Gastroesophageal sphincter (tissue), 4 donors: ENCODE results near the gene LHFPL2. TPM values are rescaled to one million over a fixed set of nuclear protein-coding genes. Genes with fewer than 3 reads are reported as not detected.

ENCODE experiments used
- ATAC-seq: fragments of 150-250 bp; one replicate; pipeline ENCODE4 v1.9.1; 2016; ENCODE audit warnings: mild to moderate bottlenecking, moderate library complexity
- H3K27ac ChIP-seq, 4 donors: fragments of 200-600 bp; sonication (generic) in 3 of 4; 1 replicate in 3 of 4; 2 replicates in 1 of 4; pipeline ENCODE4 v1.5.1; 2016 to 2019
- H3K27me3 ChIP-seq: fragments of 200-600 bp; sonication (generic); one replicate; pipeline ENCODE4 v1.5.1; 2019
- H3K36me3 ChIP-seq, 2 donors: fragments of 200-600 bp; sonication (generic); one replicate each; pipeline ENCODE4 v1.5.1; 2019; ENCODE audit warnings: control low read depth in 1 of 2
- H3K4me1 ChIP-seq, 3 donors: fragments of 200-600 bp; sonication (generic); 1 replicate in 2 of 3; 2 replicates in 1 of 3; pipeline ENCODE4 v1.5.1; 2016 to 2019; ENCODE audit warnings: control low read depth in 2 of 3
- H3K4me3 ChIP-seq, 2 donors: fragments of 200-600 bp; sonication (generic); one replicate each; pipeline ENCODE4 v1.5.1; 2019; ENCODE audit warnings: mild to moderate bottlenecking in 1 of 2, moderate library complexity in 1 of 2
- H3K9me3 ChIP-seq, 3 donors: fragments of 200-600 bp; sonication (generic); one replicate each; pipeline ENCODE4 v1.5.1; 2017 to 2019; ENCODE audit warnings: control low read depth in 2 of 3
- EP300 ChIP-seq: sonication (generic); formaldehyde crosslinking; IDR thresholded peaks from one replicate; pipeline ENCODE4 v1.6.1; 2017; ENCODE audit warnings: antibody characterized with exemption, mild to moderate bottlenecking
- POLR2A ChIP-seq, 2 donors: fragments of 450-650 bp; IDR thresholded peaks; one replicate each; pipeline ENCODE4 v1.6.1; 2017; ENCODE audit warnings: antibody characterized with exemption in 2 of 2, mild to moderate bottlenecking in 2 of 2, moderate library complexity in 1 of 2
- POLR2AphosphoS5 ChIP-seq: sonication (generic); formaldehyde crosslinking; IDR thresholded peaks from one replicate; pipeline ENCODE4 v1.6.1; 2017; ENCODE audit warnings: antibody characterized with exemption
- WGBS, 2 donors: methylation state at CpG; one replicate each; pipeline ENCODE4 v1.1.5; 2018; ENCODE audit warnings: low coverage in 1 of 2; 5-methylcytosine and 5-hydroxymethylcytosine counted together
- total RNA-seq, 4 donors: library from RNA; depleted of rRNA; stranded (reverse); fragments of >200 nt; gene quantifications; one replicate each; pipeline ENCODE4 v1.1.0, GENCODE V29; 2016
- TF ChIP-seq, protein P1 (sequence below), 4 experiments: fragments of 200-600 bp in 2 of 4; fragments of 450-650 bp in 2 of 4; sonication (generic) in 1 of 4; IDR thresholded peaks; one replicate each; pipeline ENCODE4 v1.5.1; 2017 to 2019; ENCODE audit warnings: antibody characterized with exemption in 4 of 4, mild to moderate bottlenecking in 2 of 4, moderate library complexity in 2 of 4

Gene LHFPL2
- total RNA-seq, 4 donors from 2014 or later, result 14.9 to 44.2 (median 39.3) TPM

DNA sequence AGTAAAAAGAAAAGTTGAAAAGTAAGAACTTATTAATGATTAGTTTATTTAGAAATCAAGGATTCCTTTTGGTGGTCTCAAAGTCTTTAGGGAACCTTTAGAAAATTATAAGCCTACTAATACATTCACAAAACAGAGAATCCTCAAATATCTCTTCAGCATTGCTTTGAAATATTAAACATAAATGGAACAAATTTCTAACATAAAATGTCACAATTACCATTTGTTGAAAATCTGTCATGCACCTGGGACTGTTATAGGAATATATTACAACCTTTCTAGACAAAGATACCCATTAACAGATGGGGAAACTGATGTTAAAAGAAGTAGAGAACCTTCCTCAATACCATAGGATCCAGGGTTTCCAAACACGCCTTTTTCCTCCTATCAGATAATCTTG is 83.2 kb downstream of the LHFPL2 start:
- Histone ChIP-seq H3K27ac (no peak overlapping the region), H3K36me3 (no peaks in the 10 kb centered on the region), H3K27me3 (no peaks in the 10 kb centered on the region), H3K4me3 (no peak overlapping the region), H3K4me1 (peaks cover 0 to 33% (median 6%) of the 10 kb centered on the region in 3 donors), H3K9me3 (no peaks in the 10 kb centered on the region)
- TF ChIP-seq, protein P1, sequence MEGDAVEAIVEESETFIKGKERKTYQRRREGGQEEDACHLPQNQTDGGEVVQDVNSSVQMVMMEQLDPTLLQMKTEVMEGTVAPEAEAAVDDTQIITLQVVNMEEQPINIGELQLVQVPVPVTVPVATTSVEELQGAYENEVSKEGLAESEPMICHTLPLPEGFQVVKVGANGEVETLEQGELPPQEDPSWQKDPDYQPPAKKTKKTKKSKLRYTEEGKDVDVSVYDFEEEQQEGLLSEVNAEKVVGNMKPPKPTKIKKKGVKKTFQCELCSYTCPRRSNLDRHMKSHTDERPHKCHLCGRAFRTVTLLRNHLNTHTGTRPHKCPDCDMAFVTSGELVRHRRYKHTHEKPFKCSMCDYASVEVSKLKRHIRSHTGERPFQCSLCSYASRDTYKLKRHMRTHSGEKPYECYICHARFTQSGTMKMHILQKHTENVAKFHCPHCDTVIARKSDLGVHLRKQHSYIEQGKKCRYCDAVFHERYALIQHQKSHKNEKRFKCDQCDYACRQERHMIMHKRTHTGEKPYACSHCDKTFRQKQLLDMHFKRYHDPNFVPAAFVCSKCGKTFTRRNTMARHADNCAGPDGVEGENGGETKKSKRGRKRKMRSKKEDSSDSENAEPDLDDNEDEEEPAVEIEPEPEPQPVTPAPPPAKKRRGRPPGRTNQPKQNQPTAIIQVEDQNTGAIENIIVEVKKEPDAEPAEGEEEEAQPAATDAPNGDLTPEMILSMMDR (IDR thresholded peaks at IDR 0.05), result no peak
- TF ChIP-seq POLR2AphosphoS5, result no peak
- no peak for TF ChIP-seq POLR2A (IDR thresholded peaks at IDR 0.05)
- no peak for TF ChIP-seq EP300
- WGBS, 2 donors, result 94 to 100% methylated on average over 1 of the region's 1 CpG
- no peak for ATAC-seq

DNA sequence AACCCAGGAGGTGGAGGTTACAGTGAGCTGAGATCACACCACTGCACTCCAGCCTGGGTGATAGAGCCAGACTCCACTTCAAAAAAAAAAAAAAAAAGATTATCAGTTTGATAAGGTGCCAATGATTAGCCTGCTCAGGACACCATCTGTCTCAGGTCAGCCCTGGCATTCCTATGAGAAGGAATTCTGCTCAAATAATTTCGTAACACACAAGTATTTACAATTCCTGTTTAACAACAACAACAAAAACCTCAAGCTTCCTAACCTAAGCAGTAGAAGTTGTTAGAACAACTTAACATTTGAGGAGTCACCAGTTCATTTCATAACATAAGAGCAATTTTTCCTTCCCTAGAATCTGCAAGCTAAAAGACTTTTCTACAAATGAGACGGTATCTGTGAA is 85.0 kb downstream of the LHFPL2 start:
- Histone ChIP-seq H3K9me3 (no peaks in the 10 kb centered on the region), H3K36me3 (no peaks in the 10 kb centered on the region), H3K4me3 (no peak overlapping the region), H3K27me3 (no peaks in the 10 kb centered on the region), H3K27ac (no peak overlapping the region), H3K4me1 (peaks cover 0 to 22% (median 6%) of the 10 kb centered on the region in 3 donors)
- no peak for ATAC-seq
- no peak for TF ChIP-seq POLR2AphosphoS5
- TF ChIP-seq, protein P1 (IDR thresholded peaks at IDR 0.05), result no peak
- TF ChIP-seq EP300, result no peak
- TF ChIP-seq POLR2A (IDR thresholded peaks at IDR 0.05), result no peak
- 44 to 78% methylated on average over 1 to 2 of the region's 2 CpGs for WGBS, 2 donors

DNA sequence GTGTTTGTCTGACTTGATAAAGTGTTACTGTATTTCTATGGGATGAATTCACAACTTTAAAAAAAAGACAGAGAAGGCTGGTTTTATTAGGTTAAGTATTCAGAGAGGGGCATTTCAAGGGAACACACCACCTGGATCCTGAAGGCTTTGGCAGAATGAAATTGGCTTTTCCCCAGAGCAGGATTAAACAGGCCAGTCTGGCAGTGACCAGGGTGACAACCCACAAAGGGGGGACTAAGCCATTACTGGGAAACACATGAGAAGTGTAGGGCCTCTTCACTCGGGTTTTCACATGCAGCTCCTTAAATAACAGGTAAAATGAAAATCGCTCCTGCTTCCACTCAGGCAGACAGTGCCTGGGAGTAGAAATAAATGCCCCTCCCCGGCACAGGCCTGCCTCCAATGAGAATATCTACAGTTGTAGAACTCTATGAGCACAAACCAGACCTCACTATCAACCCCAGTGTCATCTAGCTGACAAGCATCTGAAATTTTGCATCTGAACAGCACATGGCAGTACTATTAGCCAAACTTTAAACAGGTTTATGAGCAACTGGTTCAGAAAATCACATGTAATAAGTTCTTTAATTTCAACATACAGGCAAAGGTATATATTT is 85.8 kb downstream of the LHFPL2 start:
- H3K27me3 ChIP-seq, result no peaks in the 10 kb centered on the region
- peaks cover 0 to 15% (median 4%) of the 10 kb centered on the region in 3 donors for H3K4me1 ChIP-seq
- H3K27ac ChIP-seq, result no peak overlapping the region
- no peaks in the 10 kb centered on the region for H3K9me3 ChIP-seq
- WGBS, 2 donors, result 92% methylated on average over 2 of the region's 3 CpGs; no CpG with 5 or more reads in 1 of the 2 donors
- no peak overlapping the region for H3K4me3 ChIP-seq
- no peaks in the 10 kb centered on the region for H3K36me3 ChIP-seq
- no peak for TF ChIP-seq POLR2AphosphoS5
- no peak for TF ChIP-seq EP300
- TF ChIP-seq POLR2A (IDR thresholded peaks at IDR 0.05), result no peak
- TF ChIP-seq, protein P1 (IDR thresholded peaks at IDR 0.05), result no peak
- ATAC-seq, result no peak

DNA sequence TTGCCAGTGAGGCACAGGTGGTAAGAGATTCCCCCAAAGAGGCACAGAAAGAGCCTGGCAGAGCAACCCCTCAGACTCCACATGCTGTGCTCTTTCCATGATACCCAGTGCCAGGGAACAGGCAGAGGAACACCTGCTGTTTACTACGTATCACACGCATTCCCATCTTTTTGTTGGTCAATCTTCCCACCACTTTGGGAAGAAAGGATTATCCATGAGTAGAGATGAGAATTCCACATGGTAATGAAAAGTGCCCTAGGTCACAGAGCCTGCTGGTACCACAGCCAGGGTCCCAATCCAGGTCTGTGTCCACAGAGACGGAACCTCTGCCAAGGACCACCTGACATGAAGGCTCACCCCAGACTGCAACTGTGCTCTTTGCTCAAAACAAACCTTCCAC is 86.6 kb downstream of the LHFPL2 start:
- ATAC-seq, result no peak
- H3K36me3 ChIP-seq, result no peaks in the 10 kb centered on the region

More for the DNA sequence above, 86.6 kb downstream of the LHFPL2 start:
- H3K27me3 ChIP-seq, result no peaks in the 10 kb centered on the region
- TF ChIP-seq POLR2AphosphoS5 (no peak), EP300 (no peak), POLR2A (IDR thresholded peaks at IDR 0.05) (no peak)
- TF ChIP-seq, protein P1 (IDR thresholded peaks at IDR 0.05), result no peak
- peaks cover 0 to 10% (median 0%) of the 10 kb centered on the region in 3 donors for H3K4me1 ChIP-seq
- H3K9me3 ChIP-seq, result no peaks in the 10 kb centered on the region
- H3K27ac ChIP-seq, result no peak overlapping the region
- 90 to 100% methylated on average over 2 to 3 of the region's 3 CpGs for WGBS, 2 donors
- no peak overlapping the region for H3K4me3 ChIP-seq
